Ammon's horn (tissue), 1 donor: Measurements from ENCODE around the gene SERINC1.
"Not testable (repeated sequence)": the region's sequence is repeated elsewhere in the genome, so short reads cannot be mapped to it uniquely, and the experiment has no call there.

ENCODE experiments used
- DNase-seq: peaks from one replicate; pipeline ENCODE4 v3.0.0-alpha.2; 2016; ENCODE audit warnings: low spot score

The SERINC1 gene

DNA sequence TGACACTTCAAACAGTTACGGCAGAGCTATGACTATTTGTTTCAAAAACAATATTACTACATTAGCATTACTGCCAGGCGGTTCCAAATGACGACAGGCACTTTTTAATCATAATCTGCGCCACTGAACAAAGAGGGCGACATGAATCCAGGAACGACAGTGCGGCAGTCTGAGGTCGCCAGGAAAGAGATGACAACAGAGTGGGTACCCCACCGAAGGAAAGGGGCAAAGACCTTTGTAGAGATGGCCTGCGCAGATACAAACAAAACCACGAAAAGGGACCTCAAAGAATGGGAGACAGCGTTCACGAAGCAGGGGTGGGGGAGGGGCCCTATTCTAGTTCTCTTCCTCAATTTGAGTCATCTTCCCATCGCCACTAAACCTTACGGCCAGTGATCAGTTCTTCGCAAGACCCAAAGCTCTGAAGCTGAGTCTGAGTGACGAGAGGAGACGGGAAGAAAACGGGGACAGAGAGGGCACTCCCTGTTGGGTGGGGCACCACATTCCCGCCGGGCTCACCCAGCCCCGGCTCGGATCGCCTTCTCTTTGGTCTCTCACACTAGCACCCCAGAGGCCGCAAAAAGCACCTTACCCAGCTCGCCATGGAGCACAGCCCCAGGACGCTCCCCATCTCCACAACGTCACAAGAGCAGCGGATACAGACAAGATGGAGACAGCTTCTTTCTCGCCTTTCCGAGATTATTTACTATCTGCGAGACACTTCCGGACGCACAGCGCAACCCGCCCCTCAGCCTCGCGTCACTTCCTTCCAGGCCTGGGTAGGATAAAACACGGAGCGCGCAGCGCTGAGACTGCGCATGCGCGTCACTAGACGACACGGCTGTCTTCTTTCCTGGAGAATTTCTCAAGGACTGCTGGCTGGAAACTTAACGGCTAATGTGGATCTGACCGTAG lies at the start of gene SERINC1:
TSS of gene SERINC1 (minus strand) at position 701 of the 915 bp plus-strand sequence. CDS start at position 631, 70 bp downstream.
- peak; percentile 98 for DNase-seq

DNA sequence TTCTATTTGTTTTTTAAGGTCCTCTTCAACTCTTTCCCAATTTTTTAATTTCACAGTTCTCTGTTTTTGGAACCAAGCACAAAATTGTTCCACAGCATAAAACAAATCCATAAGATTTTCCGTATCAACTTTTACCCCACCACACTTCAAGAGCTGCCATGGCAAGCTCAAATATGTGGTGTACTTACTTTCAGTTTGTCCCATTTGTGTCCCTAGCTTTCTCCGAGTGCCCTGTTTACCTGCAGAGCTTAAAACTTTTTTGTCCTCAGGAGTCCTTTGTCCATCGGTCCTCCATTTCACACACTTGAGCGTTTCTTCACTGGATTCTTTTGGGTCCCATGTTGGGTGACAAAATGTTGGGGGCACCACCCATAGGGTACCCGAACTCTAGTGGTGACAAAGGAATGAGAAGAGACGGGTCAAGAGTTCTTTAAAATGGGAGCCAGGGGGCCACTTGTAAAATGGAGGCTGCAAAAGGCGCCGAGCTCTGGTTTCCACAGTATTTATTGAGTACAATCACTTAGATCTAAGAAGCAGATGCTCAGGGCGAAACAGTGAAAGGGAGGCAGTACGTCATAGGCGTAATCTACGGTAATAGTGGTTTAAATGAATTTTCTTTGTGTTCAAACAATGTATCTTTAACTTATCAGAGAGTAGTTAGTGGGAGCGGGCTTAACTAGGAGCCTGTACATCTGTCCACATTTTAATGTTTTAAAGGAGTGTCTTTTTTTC lies 39.8 kb upstream of the SERINC1 start:
- DNase-seq = no peak

DNA sequence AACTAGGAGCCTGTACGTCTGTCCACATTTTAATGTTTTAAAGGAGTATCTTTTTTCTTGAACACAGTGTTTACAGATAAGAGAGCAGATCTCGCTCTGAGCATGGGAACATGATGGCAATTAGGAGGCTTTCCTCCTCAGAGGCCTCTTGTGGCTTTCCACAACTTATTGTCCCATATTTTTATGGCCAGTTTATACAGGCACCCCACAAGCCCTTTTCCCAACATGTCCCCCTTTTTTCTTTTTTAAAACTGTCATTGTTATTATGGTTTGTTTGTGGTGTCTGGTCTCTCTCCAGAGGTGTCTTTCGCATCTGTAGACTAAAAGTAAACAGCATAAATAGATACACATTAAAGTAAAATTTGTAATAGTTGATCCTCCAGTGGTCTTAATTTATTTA lies 33.6 kb upstream of the SERINC1 start:
- DNase-seq = not testable (repeated sequence)

DNA sequence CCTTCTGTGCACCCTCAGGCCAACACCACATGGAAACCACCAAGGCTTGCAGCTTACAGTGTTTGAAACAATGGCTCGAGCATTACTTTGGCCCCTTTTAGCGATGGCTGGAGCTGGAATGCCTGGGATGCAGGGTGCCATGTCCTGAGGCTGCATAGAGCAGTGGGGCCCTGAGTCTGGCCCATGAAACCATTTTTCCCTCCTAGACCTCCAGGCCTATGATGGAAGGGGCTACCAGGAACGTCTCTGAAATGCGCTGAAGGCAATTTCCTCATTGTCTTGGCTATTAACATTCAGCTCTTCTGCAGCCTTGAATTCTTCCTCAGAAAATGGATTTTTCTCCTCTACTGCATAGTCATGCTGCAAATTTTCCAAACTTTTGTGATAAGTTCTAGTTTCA lies 29.9 kb upstream of the SERINC1 start:
- no peak for DNase-seq

DNA sequence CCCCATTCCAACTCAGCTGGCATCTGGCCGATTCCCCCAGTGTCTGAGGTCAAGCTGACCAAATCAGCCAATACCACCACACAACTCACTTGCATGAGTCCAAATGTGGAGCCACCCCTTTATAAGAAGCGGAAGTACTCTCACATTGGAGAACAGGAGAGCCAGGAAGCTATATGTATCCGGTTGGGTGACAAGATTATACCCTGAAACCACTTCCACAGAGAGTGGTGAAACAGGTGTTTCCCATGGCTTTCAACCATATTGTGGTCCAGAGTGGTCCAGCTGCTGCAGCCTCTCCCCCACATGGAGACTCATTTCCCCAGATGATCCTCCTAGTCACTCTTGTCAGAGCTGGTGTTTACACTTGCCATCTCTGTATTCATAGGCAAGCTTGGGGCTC lies 24.0 kb upstream of the SERINC1 start:
- no peak for DNase-seq

DNA sequence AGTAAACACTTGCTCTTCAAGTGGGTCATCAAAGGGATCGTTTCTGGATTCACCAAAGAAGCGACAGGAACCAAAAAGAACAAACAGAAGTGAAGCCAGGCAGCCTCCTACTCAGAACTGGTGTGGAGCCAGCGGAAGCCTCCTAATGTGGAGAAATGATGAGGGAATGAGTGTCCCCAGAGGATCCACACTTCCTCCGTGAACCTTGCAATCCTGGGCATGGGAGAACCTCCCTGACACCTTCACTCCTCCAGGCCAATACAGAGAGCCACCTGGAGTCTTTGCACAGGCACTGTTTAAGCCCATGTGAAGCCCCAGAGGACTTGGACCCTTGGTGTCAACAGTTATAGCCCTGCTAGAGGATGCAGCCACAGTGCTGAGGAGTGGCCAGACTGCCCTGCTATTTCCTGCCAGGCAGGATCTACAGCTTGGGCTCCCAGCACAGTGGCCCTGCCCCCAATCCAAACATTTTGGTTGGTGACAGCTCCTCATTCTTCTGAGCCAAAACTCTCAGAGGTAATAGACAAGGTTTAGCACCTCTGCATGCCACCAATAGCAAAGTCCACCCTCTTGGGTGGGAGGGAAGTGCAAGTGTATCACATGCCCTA lies 23.2 kb upstream of the SERINC1 start:
- DNase-seq = no peak

DNA sequence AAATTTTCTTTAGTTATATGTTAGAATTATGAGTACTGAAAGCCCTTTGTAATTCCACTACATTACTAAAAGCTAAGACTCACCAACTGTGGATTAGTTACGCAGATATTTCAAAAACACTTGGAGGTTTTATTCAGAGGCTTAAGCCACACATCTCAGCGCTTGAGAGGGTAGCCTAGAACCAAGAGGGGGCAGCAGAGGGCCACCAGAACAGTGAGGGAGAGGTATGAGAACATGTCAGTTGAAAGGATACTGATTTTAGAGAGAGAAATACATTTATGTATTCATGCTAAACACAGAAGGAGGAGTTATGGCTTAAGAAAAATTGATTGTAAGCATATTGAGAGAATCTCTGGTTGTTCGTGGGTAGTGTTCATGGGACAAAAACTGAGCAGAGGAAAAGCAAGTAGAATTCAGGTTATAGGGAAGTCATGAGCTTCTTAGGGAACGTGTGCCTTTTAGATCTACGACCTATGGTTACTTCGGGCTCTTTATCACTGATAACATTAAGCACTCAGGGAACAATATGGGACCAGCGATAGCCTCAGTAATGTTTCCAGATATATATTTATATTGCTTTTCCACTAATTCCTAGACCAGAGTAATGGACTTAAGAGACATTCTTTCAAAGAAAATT lies 20.4 kb upstream of the SERINC1 start:
- peak; percentile 88 for DNase-seq

DNA sequence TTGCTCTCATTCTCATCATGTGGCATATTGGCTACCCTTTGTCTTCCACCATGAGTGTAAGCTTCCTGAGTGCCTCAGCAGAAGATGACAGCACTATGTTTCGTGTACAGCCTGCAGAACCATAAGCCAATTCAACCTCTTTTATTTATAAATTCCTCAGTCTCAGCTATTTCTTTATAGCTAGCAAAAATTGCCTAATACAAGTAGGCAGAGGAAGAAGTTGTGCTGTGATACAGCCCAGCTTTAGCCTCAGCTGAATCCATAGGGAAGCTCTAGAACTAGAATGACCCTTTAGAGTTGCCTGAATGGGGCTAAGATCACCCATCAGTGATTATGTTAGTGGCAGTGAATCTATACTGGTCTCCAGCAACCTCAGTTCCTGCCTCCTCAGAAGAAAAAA lies 19.0 kb upstream of the SERINC1 start:
- no peak for DNase-seq

DNA sequence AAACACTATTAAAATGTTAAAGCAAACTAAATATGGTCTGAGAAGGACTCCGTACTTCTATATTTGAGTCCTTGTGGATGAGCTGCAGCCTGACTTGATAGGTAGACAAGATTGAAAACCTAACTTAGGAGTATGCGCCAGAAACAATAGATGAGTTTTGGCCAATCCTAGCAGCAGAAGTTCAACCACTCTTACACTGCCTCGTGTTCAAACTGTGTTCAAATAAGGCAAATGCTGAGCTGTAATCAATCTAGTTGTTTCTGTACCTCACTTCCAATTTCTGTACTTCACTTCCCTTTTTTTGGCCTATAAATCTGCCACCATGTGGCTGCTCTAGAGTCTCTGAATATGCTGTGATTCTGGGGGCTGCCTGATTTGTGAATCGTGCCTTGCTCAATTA lies 13.2 kb upstream of the SERINC1 start:
- no peak for DNase-seq

DNA sequence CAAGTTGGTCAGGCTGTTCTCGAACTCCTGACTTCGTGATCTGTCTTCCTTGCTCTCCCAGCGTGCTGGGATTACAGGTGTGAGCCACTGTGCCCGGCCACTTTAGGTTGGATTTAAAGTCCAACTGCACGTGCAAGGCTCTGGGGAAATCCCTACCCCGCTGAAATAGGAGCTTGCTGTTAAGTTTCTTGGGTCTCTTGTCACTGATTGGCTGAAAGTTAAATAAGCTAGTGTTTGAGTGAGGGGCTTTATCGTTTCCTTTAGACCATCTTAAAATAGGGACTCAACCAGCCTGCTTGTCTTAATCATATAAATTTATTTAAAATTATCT lies 11.1 kb upstream of the SERINC1 start:
- no peak for DNase-seq

DNA sequence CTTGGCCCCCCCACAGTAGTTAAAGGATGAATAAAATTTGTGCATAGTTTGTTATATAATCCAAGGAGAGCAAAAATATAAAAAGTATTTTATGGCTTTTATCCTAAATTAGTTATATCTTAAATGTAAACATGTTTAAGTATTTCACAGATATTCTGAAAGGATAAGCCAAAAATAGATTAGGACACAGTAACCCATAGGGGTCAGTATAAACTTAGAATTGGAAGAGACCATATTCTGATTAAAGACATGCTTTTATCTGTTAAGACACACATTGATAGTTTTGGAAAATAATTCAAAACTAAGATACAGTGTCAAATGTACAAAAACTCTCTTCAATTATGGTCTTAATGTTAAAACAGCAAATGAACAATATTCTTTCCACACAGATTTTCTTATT lies 4.5 kb upstream of the SERINC1 start:
- DNase-seq = no peak

DNA sequence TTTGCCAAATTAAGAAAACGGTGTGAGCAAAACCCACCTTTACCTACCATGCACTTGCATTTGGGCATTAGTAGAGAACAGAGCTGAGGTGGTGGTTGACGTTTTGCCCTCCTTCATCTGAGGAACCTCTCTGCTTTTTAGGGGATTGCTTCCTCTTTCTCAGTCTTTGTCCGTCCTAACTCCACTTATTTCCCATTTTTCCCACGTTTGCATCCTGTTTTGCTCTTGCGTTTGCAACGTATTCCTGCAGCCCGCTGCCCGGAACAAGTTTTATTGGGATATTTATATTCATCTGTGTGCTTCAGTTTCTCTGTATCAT lies 374 bp upstream of the SERINC1 start:
- no peak for DNase-seq

DNA sequence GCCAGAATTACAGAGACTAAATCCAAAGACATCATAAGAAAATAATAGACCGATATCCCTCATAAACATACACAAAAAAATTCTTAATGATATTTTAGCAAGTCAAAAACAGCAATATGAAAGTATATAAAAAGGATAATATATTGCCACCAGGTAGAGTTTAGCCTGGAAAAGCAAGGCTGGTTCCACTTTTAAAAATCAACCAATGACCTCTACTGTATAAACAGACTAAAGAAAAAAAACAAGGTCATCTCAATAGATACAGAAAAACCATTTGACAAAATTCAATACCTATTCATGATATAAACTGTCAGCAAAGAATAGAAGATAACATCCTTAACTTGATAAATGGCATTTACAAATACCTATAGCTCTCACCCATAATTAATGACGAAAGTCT lies 9.7 kb downstream of the SERINC1 start:
- no peak for DNase-seq

DNA sequence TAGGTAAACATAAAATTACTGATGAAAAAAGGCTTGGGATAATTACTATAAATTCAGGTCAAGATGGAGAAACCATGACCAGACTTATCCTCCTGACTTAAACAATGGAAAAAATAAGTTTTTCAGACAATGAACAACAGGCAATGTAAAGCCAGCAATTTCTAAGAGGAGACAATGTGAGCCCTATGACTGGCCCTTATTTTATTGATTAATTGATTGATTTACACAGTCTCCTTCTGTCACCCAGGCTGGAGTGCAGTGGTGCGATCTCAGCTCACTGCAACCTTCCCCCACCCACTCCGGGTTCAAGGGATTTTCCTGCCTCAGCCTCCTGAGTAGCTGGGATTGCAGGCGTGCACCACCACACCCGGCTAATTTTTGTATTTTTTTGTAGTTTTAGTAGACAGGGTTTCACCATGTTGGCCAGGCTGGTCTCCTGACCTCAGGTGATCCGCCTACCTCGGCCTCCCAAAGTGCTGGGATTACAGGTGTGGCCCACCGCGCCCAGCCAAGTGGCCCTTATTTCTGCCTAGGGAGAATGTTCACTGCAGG lies 11.7 kb downstream of the SERINC1 start:
- not testable (repeated sequence) for DNase-seq

DNA sequence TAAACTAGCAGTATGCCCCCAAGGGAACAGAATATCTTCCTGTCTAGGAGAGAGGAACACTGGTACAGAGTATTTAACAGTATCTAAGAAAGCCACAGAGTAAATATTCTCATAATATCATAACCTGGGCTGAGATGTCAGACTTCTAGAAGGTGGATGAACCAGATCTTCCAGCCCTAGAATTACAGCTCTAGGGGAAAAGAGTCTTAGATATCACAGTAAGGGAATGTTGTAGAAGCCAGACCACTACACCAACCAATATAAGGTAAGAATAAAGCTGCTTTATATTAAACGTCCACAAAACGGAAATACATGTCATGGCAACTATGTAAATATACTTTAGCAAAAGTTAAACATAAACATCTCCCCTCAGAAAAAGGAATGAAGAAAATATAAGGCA lies 12.4 kb downstream of the SERINC1 start:
- no peak for DNase-seq

DNA sequence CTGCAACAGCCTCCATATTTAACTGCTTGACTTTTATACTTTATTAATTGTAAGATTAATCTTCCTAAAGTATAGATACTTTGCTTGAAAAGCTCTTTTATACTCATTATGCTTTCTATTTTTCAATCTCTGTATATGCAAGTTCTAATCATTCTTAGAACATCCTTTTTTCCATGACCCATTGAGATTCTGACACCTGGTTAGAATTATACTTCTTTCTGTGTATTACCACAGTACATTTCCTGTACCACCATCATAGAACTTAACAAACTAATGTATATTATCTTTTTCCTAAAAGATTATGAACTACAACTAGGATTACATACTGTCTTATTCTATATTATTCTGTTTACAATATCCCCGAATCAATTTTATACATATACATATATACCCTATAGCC lies 13.5 kb downstream of the SERINC1 start:
- no peak for DNase-seq

DNA sequence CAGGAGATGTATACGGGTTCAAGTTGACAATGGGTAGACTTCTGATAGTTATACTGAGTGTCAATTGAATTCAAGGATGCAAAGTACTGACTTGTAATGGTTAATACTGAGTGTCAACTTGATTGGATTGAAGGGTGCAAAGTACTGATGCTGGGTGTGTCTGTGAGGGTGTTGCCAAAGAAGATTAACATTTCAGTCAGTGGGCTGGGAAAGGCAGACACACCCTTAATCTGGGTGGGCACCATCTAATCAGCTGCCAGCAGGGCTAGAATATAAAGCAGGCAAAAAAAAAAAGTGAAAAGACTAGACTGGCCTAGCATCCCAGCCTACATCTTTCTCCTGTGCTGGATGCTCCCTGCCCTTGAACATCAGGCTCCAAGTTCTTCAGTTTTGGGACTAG lies 16.5 kb downstream of the SERINC1 start:
- DNase-seq = not testable (repeated sequence)

DNA sequence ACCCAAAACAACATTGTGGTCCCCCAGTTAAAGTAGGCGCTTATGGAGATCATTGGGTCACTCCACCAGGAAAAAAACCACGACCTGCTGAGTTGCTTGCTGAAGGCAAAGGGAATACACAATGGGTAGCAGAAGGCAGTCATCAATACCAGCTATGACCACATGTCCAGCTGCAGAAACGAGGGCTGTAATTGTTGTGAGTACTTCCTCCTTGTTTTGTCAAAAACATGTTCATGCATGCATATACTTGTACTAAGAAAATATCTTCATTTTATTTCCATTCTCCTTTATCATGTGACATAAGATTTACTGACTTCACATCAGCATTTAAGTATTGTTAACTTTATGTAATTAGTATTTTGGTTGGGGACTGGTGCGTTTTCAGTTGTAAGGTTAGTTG lies 16.9 kb downstream of the SERINC1 start:
- no peak for DNase-seq

DNA sequence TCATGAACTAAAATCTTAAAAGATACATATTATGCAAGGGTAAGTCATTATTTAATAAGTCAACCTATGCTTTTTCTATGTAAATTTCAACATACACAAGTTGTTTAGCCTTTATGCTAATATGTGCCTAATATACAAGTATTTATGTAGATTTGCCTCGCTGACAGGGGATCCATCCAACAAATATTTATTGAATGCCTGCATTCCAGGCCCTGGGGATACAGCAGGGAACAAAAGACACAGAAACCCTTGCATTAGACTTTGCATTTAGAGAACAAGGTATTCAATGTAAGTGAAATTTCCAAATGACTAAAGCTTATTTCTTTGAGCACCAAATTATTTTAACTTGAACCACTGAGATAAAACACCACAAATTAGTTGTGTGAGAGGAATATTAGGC lies 19.1 kb downstream of the SERINC1 start:
- no peak for DNase-seq

DNA sequence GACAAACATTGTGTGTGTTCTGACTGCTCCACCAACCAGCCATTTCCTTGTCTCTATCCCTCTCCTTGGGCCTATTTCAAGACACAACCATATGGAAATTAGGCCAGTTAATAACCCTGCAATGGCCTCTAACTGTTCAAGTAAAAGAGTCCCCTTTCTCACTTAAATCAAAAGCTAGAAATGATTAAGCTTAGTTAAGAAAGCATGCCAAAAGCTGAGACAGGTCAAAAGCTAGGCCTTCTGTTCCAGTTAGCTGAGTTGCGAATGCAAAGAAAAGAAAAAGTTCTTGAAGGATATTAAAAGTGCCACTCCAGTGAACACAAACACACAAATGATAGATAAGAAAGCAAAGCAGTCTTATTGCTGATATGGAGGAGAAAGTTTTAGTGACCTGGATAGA lies 22.5 kb downstream of the SERINC1 start:
- DNase-seq = no peak

DNA sequence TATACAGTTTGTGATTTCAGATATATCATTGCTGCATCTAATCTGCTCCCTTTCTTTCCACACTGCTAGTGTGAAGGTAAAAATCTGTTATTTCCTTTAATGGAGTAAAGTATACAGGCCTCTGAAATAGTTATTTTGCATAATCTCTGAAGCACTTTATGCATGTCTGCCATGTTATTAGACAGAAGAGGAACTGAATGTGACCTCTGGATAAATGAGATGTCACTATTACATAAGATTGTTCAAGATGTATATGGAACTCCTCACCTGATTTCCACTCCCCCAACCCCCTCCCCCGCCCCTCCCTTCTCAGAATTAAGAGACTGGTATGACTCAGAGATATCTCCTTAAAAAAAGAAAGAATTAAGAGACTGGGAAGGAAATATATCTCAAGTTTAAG lies 26.3 kb downstream of the SERINC1 start:
- DNase-seq = no peak

DNA sequence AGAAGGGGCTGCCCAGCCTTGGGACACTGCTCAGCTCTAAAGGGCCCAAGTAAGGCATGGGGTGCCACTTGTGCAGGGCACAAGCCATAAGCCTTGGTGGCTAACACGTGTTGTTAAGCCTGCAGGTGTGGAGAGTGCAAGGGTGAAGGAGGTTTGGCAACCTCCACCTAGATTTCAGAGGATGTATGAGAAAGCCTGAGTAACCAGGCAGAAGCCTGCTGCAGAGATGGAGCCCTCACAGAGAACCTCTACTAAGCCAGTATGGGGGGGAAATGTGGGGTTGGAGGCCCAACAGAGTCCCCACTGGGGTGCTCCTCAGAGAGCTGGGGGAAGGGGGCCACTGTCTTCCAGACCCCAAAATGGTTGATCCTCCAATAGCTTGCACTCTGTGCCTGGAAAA lies 32.6 kb downstream of the SERINC1 start:
- DNase-seq = no peak
